ENCODE results near the gene SLC12A7.

The SLC12A7 gene

GRCh38 chr5:1068895-1069719, 42.8 kb downstream of the SLC12A7 start:
- Histone ChIP-seq H3K36me3 (peaks cover under 1 to 60% (median 27%) of the 10 kb centered on the region in 3 donors), H3K27ac (no peak overlapping the region), H3K9me3 (no peaks in the 10 kb centered on the region), H3K4me1 (no peaks in the 10 kb centered on the region), H3K4me3 (no peak overlapping the region), H3K27me3 (no peaks in the 10 kb centered on the region)
- no peak for DNase-seq
- intact Hi-C loops (cut with DNase I; ENCODE audit: low total_unique reads), result no loop called here
- TF ChIP-seq CTCF (IDR thresholded peaks at IDR 0.05), result no peak

- Histone ChIP-seq H3K9me3 (no peaks in the 10 kb centered on the region), H3K27ac (no peak overlapping the region), H3K4me1 (no peaks in the 10 kb centered on the region), H3K27me3 (no peaks in the 10 kb centered on the region), H3K36me3 (peaks cover 4 to 60% (median 25%) of the 10 kb centered on the region in 3 donors), H3K4me3 (no peak overlapping the region)
- no peak for TF ChIP-seq CTCF (IDR thresholded peaks at IDR 0.05)
- intact Hi-C loops (cut with DNase I; ENCODE audit: low total_unique reads), result no loop called here
- peak in 1 of 2 donors; percentile 47 for DNase-seq
Measured at GRCh38 chr5:1068204-1068894, 43.5 kb downstream of the SLC12A7 start.

- DNase-seq, result no peak
- intact Hi-C loops (cut with DNase I; ENCODE audit: low total_unique reads), result no loop called here
- no peak for TF ChIP-seq CTCF (IDR thresholded peaks at IDR 0.05)
- H3K27me3 ChIP-seq, result no peaks in the 10 kb centered on the region
- H3K4me3 ChIP-seq, result no peak overlapping the region
- no peaks in the 10 kb centered on the region for H3K4me1 ChIP-seq
- H3K27ac ChIP-seq, result no peak overlapping the region
- peaks cover 4 to 66% (median 34%) of the 10 kb centered on the region in 3 donors for H3K36me3 ChIP-seq
- H3K9me3 ChIP-seq, result no peaks in the 10 kb centered on the region
Measured at GRCh38 chr5:1067141-1068121, 44.4 kb downstream of the SLC12A7 start.

- DNase-seq, result no peak
- no peaks in the 10 kb centered on the region for H3K9me3 ChIP-seq
- no peaks in the 10 kb centered on the region for H3K27me3 ChIP-seq
- peaks cover 4 to 74% (median 34%) of the 10 kb centered on the region in 3 donors for H3K36me3 ChIP-seq
- no peak for TF ChIP-seq CTCF (IDR thresholded peaks at IDR 0.05)
- no peak overlapping the region for H3K27ac ChIP-seq
- intact Hi-C loops (cut with DNase I; ENCODE audit: low total_unique reads), result no loop called here
- no peak overlapping the region for H3K4me3 ChIP-seq
- H3K4me1 ChIP-seq, result no peaks in the 10 kb centered on the region
Measured at GRCh38 chr5:1066676-1067075, 45.2 kb downstream of the SLC12A7 start.

GRCh38 chr5:1065891-1066650, 45.8 kb downstream of the SLC12A7 start:
- peaks cover 4 to 77% (median 34%) of the 10 kb centered on the region in 3 donors for H3K36me3 ChIP-seq
- intact Hi-C loops (cut with DNase I; ENCODE audit: low total_unique reads), result no loop called here
- no peak for TF ChIP-seq CTCF (IDR thresholded peaks at IDR 0.05)
- no peaks in the 10 kb centered on the region for H3K9me3 ChIP-seq
- no peak overlapping the region for H3K4me3 ChIP-seq
- H3K27ac ChIP-seq, result no peak overlapping the region
- H3K27me3 ChIP-seq, result no peaks in the 10 kb centered on the region
- no peaks in the 10 kb centered on the region for H3K4me1 ChIP-seq
- no peak for DNase-seq
